Esophagus squamous epithelium (tissue), 5 donors: Measurements from ENCODE around the gene HILPDA. TPM values are rescaled to one million over a fixed set of nuclear protein-coding genes. Genes with fewer than 3 reads are reported as not detected.

Experiments
- DNase-seq: peaks from one replicate; lab custom pipeline; 2025; lab: John Stamatoyannopoulos, UW
- H3K27ac ChIP-seq, 4 donors: fragments of 200-600 bp; sonication (generic); one replicate each; pipeline ENCODE4 v1.5.1; 2016 to 2019; ENCODE audit warnings: mild to moderate bottlenecking in 1 of 4
- H3K27me3 ChIP-seq, 4 donors: fragments of 200-600 bp; sonication (generic); 1 replicate in 3 of 4; 2 replicates in 1 of 4; pipeline versions ENCODE4 v1.5.1 to v1.6.0; 2017 to 2021; ENCODE audit warnings: antibody characterized with exemption in 1 of 4
- H3K36me3 ChIP-seq, 3 donors: fragments of 200-600 bp; sonication (generic); one replicate each; pipeline ENCODE4 v1.5.1; 2016 to 2019
- H3K4me1 ChIP-seq, 3 donors: fragments of 200-600 bp; sonication (generic); one replicate each; pipeline ENCODE4 v1.5.1; 2017 to 2019
- H3K4me3 ChIP-seq, 4 donors: fragments of 200-600 bp; sonication (generic); 1 replicate in 3 of 4; 2 replicates in 1 of 4; pipeline ENCODE4 v1.5.1; 2016 to 2019; ENCODE audit warnings: mild to moderate bottlenecking in 2 of 4, moderate library complexity in 1 of 4
- H3K9me3 ChIP-seq, 3 donors: fragments of 200-600 bp; sonication (generic); one replicate each; pipeline ENCODE4 v1.5.1; 2016 to 2019
- POLR2A ChIP-seq, 4 donors: fragments of 450-650 bp; IDR thresholded peaks; one replicate each; pipeline ENCODE4 v1.6.1; 2017; ENCODE audit warnings: antibody characterized with exemption in 4 of 4, mild to moderate bottlenecking in 4 of 4, moderate library complexity in 3 of 4
- WGBS, 2 donors: methylation state at CpG; one replicate each; pipeline ENCODE4 v1.1.5; 2018; 5-methylcytosine and 5-hydroxymethylcytosine counted together
- intact Hi-C: fragments of 100-400 bp; cut with DNase I; formaldehyde crosslinking; loops from one replicate; pipeline ENCODE4 v1.15.0; 2022
- total RNA-seq, 4 donors: library from RNA; depleted of rRNA; stranded (reverse); fragments of >200 nt; gene quantifications; one replicate each; pipeline ENCODE4 v1.1.0, GENCODE V29; 2016
- TF ChIP-seq, protein P1 (sequence below), 6 experiments: fragments of 450-650 bp in 4 of 6; fragments of 200-600 bp in 2 of 6; sonication (generic) in 2 of 6; IDR thresholded peaks; one replicate each; pipeline ENCODE4 v1.5.1; 2016 to 2019; ENCODE audit warnings: antibody characterized with exemption in 6 of 6, mild to moderate bottlenecking in 4 of 6, moderate library complexity in 4 of 6
- donor health status: DM: yes; HTN: yes; CAD: no.

HILPDA gene
- total RNA-seq, 4 donors from 2014 or later = 17.6 to 53.0 (median 21.9) TPM

DNA sequence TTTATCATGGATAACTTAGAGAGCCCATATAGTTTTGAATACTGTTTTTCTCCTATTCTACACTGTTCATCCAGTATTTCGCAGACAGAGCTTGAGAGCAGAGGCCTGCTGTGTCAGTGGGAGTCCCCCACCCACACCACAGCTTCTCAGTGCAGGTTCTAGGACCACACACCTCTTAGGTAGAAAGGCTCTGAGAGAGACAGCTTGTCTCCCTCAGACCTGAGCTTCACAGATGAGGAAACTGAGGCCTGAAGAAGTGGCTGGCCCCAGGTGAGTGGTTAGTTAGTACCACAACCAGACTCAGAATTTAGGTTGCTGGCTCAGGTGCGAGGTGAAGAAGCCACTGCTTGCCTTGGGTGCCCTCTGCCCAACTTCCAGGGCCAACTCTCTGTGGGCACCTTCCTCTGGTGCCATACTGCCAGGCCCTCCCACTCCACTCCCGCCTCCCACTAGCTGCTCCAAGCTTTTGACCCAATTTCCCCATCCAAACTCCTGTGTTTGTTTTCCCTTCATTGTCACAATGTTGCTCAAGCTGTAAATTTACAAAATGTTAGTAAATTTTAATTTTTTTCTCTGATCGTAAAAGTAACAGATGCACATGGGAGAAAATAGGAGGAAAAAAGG lies 7.6 kb upstream of the HILPDA start:
- H3K27ac ChIP-seq = no peak overlapping the region
- TF ChIP-seq, protein P1, sequence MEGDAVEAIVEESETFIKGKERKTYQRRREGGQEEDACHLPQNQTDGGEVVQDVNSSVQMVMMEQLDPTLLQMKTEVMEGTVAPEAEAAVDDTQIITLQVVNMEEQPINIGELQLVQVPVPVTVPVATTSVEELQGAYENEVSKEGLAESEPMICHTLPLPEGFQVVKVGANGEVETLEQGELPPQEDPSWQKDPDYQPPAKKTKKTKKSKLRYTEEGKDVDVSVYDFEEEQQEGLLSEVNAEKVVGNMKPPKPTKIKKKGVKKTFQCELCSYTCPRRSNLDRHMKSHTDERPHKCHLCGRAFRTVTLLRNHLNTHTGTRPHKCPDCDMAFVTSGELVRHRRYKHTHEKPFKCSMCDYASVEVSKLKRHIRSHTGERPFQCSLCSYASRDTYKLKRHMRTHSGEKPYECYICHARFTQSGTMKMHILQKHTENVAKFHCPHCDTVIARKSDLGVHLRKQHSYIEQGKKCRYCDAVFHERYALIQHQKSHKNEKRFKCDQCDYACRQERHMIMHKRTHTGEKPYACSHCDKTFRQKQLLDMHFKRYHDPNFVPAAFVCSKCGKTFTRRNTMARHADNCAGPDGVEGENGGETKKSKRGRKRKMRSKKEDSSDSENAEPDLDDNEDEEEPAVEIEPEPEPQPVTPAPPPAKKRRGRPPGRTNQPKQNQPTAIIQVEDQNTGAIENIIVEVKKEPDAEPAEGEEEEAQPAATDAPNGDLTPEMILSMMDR (IDR thresholded peaks at IDR 0.05) = no peak
- no peak for TF ChIP-seq POLR2A (IDR thresholded peaks at IDR 0.05)
- intact Hi-C loops = no loop called here
- no peak for DNase-seq
- H3K4me3 ChIP-seq = no peak overlapping the region
- 67 to 73% methylated on average over 3 to 4 of the region's 4 CpGs for WGBS, 2 donors
- H3K27me3 ChIP-seq = no peaks in the 10 kb centered on the region
- peaks cover 0 to 20% (median 5%) of the 10 kb centered on the region in 3 donors for H3K4me1 ChIP-seq
- no peaks in the 10 kb centered on the region for H3K9me3 ChIP-seq
- no peaks in the 10 kb centered on the region for H3K36me3 ChIP-seq

DNA sequence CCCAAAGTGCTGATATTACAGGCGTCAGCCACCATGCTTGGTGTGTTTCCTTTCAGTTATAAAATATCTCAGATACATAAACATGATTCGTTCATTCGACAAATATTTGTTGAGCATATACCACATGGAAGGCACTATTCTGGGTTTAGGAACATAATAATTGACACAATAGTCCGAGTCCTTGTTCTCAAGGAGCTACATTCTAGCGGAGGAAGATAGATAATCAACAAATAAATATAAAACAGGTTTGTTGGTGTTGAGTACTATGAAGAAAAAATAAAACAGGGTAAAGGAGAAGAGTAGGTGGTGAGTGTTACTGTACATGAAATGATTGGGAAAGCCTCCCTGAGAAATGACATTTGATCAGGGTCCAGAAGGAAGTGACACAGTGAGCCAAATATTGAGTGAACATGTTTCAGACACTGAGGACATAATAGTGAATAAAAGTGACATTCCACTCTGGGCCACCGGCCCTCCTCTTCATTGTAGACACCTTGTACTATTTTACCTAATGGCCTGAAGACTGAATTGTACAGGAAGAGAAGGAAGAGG lies 6.9 kb upstream of the HILPDA start:
- Histone ChIP-seq H3K4me1 (peaks cover 0 to 19% (median 5%) of the 10 kb centered on the region in 3 donors), H3K36me3 (no peaks in the 10 kb centered on the region), H3K27me3 (no peaks in the 10 kb centered on the region), H3K9me3 (no peaks in the 10 kb centered on the region), H3K4me3 (no peak overlapping the region), H3K27ac (no peak overlapping the region)
- 86 to 92% methylated on average over 6 of the region's 6 CpGs for WGBS, 2 donors
- intact Hi-C loops = no loop called here
- no peak for DNase-seq
- TF ChIP-seq, protein P1 (IDR thresholded peaks at IDR 0.05) = no peak
- no peak for TF ChIP-seq POLR2A (IDR thresholded peaks at IDR 0.05)

DNA sequence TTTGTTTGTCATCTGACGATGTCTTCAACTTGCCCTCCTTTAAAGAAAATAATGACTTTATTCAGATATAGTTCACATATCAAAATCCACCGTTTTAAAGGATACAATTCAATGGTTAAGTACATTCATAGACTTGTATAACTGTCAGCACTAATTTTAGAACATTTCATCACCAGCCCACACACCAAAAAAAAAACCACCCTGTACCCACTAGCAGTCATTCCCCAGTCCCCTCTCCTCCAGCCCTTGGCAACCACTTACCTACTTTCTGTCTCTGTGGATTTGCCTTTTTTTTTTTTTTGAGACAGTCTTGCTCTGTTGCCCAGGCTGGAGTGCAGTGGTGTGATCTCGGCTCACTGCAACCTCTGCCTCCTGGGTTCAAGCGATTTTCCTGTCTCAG lies 5.3 kb upstream of the HILPDA start:
- Histone ChIP-seq H3K27ac (no peak overlapping the region), H3K27me3 (no peaks in the 10 kb centered on the region), H3K4me1 (peaks cover 11 to 21% (median 15%) of the 10 kb centered on the region in 3 donors), H3K4me3 (no peak overlapping the region), H3K36me3 (no peaks in the 10 kb centered on the region), H3K9me3 (no peaks in the 10 kb centered on the region)
- TF ChIP-seq, protein P1 (IDR thresholded peaks at IDR 0.05) = no peak
- no peak for TF ChIP-seq POLR2A (IDR thresholded peaks at IDR 0.05)
- 55 to 59% methylated on average over 4 of the region's 4 CpGs for WGBS, 2 donors
- intact Hi-C loops = no loop called here
- DNase-seq = no peak

- no peaks in the 10 kb centered on the region for H3K36me3 ChIP-seq
- peaks cover 11 to 22% (median 15%) of the 10 kb centered on the region in 3 donors for H3K4me1 ChIP-seq
- intact Hi-C loops = no loop called here
- no peak overlapping the region for H3K27ac ChIP-seq
- no peaks in the 10 kb centered on the region for H3K9me3 ChIP-seq
- no peaks in the 10 kb centered on the region for H3K27me3 ChIP-seq
- H3K4me3 ChIP-seq = no peak overlapping the region
- no peak for TF ChIP-seq POLR2A (IDR thresholded peaks at IDR 0.05)
- TF ChIP-seq, protein P1 (IDR thresholded peaks at IDR 0.05) = no peak
- no peak for DNase-seq
- WGBS, 2 donors = 86 to 93% methylated on average over 5 of the region's 5 CpGs
Measured at GRCh38 chr7:128450913-128451312, 4.8 kb upstream of the HILPDA start.

GRCh38 chr7:128452552-128452951 lies 3.1 kb upstream of the HILPDA start:
- DNase-seq = no peak
- H3K4me3 ChIP-seq = no peak overlapping the region
- H3K4me1 ChIP-seq = peaks cover 26 to 38% (median 30%) of the 10 kb centered on the region in 3 donors
- WGBS, 2 donors = 82 to 91% methylated on average over 1 of the region's 1 CpG
- H3K27ac ChIP-seq = no peak overlapping the region
- H3K36me3 ChIP-seq = peaks cover 0 to 5% (median 0%) of the 10 kb centered on the region in 3 donors
- no peak for TF ChIP-seq POLR2A (IDR thresholded peaks at IDR 0.05)
- TF ChIP-seq, protein P1 (IDR thresholded peaks at IDR 0.05) = no peak
- intact Hi-C loops = no loop called here
- H3K9me3 ChIP-seq = no peaks in the 10 kb centered on the region
- H3K27me3 ChIP-seq = no peaks in the 10 kb centered on the region
